ENCODE data around the gene HSD17B10. TPM values are rescaled to one million over a fixed set of nuclear protein-coding genes. Genes with fewer than 3 reads are reported as not detected.
"Not testable (repeated sequence)": the region's sequence is repeated elsewhere in the genome, so short reads cannot be mapped to it uniquely, and the experiment has no call there.

Gene HSD17B10
- total RNA-seq, 4 donors from 2014 or later, result 12.5 to 47.5 (median 42.2) TPM

DNA sequence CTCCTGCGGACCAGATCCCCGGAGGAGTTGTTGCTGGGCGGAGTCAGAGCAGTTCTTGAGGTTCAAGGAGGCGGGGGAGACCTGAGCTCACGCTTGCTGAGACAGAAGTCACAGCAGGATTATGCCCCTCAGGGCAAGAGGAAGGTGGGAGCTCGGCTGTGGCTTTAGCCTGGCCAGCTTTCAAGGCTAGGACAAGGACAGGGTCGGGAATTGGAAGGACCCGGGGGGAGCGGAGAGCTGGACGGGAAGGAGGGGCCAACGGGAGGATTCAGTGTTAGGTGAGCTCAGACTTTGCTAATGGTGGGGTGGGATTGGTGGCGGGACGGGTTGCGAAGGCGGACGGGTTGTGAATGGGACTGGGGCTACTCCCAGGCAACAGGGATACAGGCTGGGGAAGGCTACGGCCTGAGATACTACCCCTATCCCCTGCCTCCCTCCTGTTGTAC is 11.3 kb downstream of the HSD17B10 start, which contains the start of gene RIBC1:
Gene RIBC1, plus strand, starts transcription at position 13 of the 446 bp plus-strand sequence. CDS start 3,404 bp downstream, outside the sequence.
- no peak for TF ChIP-seq POLR2AphosphoS5 (IDR thresholded peaks at IDR 0.05)
- TF ChIP-seq EP300 (IDR thresholded peaks at IDR 0.05; ENCODE audit: low read depth), result no peak
- TF ChIP-seq POLR2A (IDR thresholded peaks at IDR 0.05), result no peak
- TF ChIP-seq CTCF (IDR thresholded peaks at IDR 0.05), result no peak
- Histone ChIP-seq H3K27ac (peak within 1 kb of the TSS; percentile 85 to 95 (median 92)), H3K27me3 (no peaks in the 10 kb centered on the region), H3K9me3 (no peaks in the 10 kb centered on the region), H3K4me1 (peaks cover 10 to 18% (median 15%) of the 10 kb centered on the region in 4 donors), H3K4me3 (peak within 1 kb of the TSS; percentile 49 to 79 (median 58)), H3K36me3 (no peaks in the 10 kb centered on the region)
- intact Hi-C loops (cut with DNase I; ENCODE audit: low total_unique reads), result no loop called here
- WGBS, 2 donors (ENCODE audit: low coverage in 1 of 2), result 27% methylated on average over 17 of the region's 17 CpGs; no CpG with 5 or more reads in 1 of the 2 donors
- no peak for DNase-seq
- in situ Hi-C loops (cut with MboI; ENCODE audit: low pct_ligation_motif_present in 1 of 4, low pct_unique_long_range_greater_than_20kb in 1 of 4, low sequenced_read_pairs in 3 of 4), result no loop called here

GRCh38 chrX:53422086-53422860 is 11.9 kb downstream of the HSD17B10 start, which contains the start of gene SMC1A:
SMC1A (minus strand) TSS chrX:53422654; CDS start chrX:53422600, 54 bp downstream.
- Histone ChIP-seq H3K27me3 (no peaks in the 10 kb centered on the region), H3K4me1 (peaks cover 10 to 18% (median 15%) of the 10 kb centered on the region in 4 donors), H3K9me3 (no peaks in the 10 kb centered on the region), H3K36me3 (no peaks in the 10 kb centered on the region), H3K27ac (peak within 1 kb of the TSS; percentile 85 to 95 (median 92)), H3K4me3 (peak within 1 kb of the TSS; percentile 49 to 79 (median 58))
- in situ Hi-C loops (cut with MboI; ENCODE audit: low pct_ligation_motif_present in 1 of 4, low pct_unique_long_range_greater_than_20kb in 1 of 4, low sequenced_read_pairs in 3 of 4), result no loop called here
- peak; percentile 75 to 84 (median 77) for TF ChIP-seq POLR2AphosphoS5 (IDR thresholded peaks at IDR 0.05)
- no peak for TF ChIP-seq EP300 (IDR thresholded peaks at IDR 0.05; ENCODE audit: low read depth)
- peak; percentile 65 for TF ChIP-seq POLR2A (IDR thresholded peaks at IDR 0.05)
- peak in 1 of 5 experiments; percentile 15 for TF ChIP-seq CTCF (IDR thresholded peaks at IDR 0.05)
- peak; percentile 99 for DNase-seq
- intact Hi-C loops (cut with DNase I; ENCODE audit: low total_unique reads), result no loop called here
- 24% methylated on average over 74 of the region's 75 CpGs; no CpG with 5 or more reads in 1 of the 2 donors for WGBS, 2 donors (ENCODE audit: low coverage in 1 of 2)

- 12% methylated on average over 15 of the region's 15 CpGs; no CpG with 5 or more reads in 1 of the 2 donors for WGBS, 2 donors (ENCODE audit: low coverage in 1 of 2)
- Histone ChIP-seq H3K27ac (peak overlapping the region; percentile 85 to 95 (median 92)), H3K36me3 (no peaks in the 10 kb centered on the region), H3K27me3 (no peaks in the 10 kb centered on the region), H3K4me1 (peaks cover 10 to 18% (median 15%) of the 10 kb centered on the region in 4 donors), H3K9me3 (no peaks in the 10 kb centered on the region), H3K4me3 (peak overlapping the region; percentile 49 to 79 (median 58))
- in situ Hi-C loops (cut with MboI; ENCODE audit: low pct_ligation_motif_present in 1 of 4, low pct_unique_long_range_greater_than_20kb in 1 of 4, low sequenced_read_pairs in 3 of 4) (no loop called here), intact Hi-C loops (cut with DNase I; ENCODE audit: low total_unique reads) (no loop called here)
- no peak for TF ChIP-seq CTCF (IDR thresholded peaks at IDR 0.05)
- no peak for TF ChIP-seq POLR2A (IDR thresholded peaks at IDR 0.05)
- no peak for TF ChIP-seq POLR2AphosphoS5 (IDR thresholded peaks at IDR 0.05)
- TF ChIP-seq EP300 (IDR thresholded peaks at IDR 0.05; ENCODE audit: low read depth), result no peak
- no peak for DNase-seq
These were observed 12.4 kb downstream of the HSD17B10 start for GRCh38 chrX:53421772-53422085.

- Histone ChIP-seq H3K36me3 (no peaks in the 10 kb centered on the region), H3K27ac (peak overlapping the region in 1 of 4 donors; percentile 95), H3K4me1 (peaks cover 10 to 18% (median 15%) of the 10 kb centered on the region in 4 donors), H3K4me3 (peak overlapping the region in 1 of 4 donors; percentile 79), H3K27me3 (no peaks in the 10 kb centered on the region), H3K9me3 (no peaks in the 10 kb centered on the region)
- TF ChIP-seq EP300 (IDR thresholded peaks at IDR 0.05; ENCODE audit: low read depth), result no peak
- in situ Hi-C loops (cut with MboI; ENCODE audit: low pct_ligation_motif_present in 1 of 4, low pct_unique_long_range_greater_than_20kb in 1 of 4, low sequenced_read_pairs in 3 of 4), result no loop called here
- WGBS, 2 donors (ENCODE audit: low coverage in 1 of 2), result 18% methylated on average over 2 of the region's 2 CpGs; no CpG with 5 or more reads in 1 of the 2 donors
- DNase-seq, result no peak
- intact Hi-C loops (cut with DNase I; ENCODE audit: low total_unique reads), result no loop called here
These were observed 13.0 kb downstream of the HSD17B10 start for GRCh38 chrX:53421125-53421524.

GRCh38 chrX:53420351-53420750 is 13.8 kb downstream of the HSD17B10 start:
- intact Hi-C loops (cut with DNase I; ENCODE audit: low total_unique reads); DNase-seq: not testable (repeated sequence)
- 73 to 100% methylated on average over 3 of the region's 3 CpGs for whole genome bisulfite sequencing, 2 donors (ENCODE audit: low coverage in 1 of 2)

More at GRCh38 chrX:53420351-53420750, 13.8 kb downstream of the HSD17B10 start:
- H3K9me3 ChIP-seq; H3K4me3 ChIP-seq; H3K36me3 ChIP-seq; in situ Hi-C loops (cut with MboI; ENCODE audit: low pct_ligation_motif_present in 1 of 4, low pct_unique_long_range_greater_than_20kb in 1 of 4, low sequenced_read_pairs in 3 of 4); H3K27me3 ChIP-seq; H3K27ac ChIP-seq: not testable (repeated sequence)
- peaks cover 10 to 18% (median 15%) of the 10 kb centered on the region in 4 donors for H3K4me1 ChIP-seq
